Tibial artery (tissue), 4 donors: ENCODE data around the gene MKRN1.

Source experiments
- DNase-seq, 2 donors: peaks; one replicate each; pipeline ENCODE4 v3.0.0-alpha.2; 2019
- H3K27ac ChIP-seq, 2 donors: fragments of 200-600 bp; sonication (generic) in 1 of 2; 1 replicate in 1 of 2; 2 replicates in 1 of 2; pipeline ENCODE4 v1.5.1; 2018 to 2019; ENCODE audit warnings: mild to moderate bottlenecking in 1 of 2
- H3K27me3 ChIP-seq, 2 donors: fragments of 200-600 bp; sonication (generic) in 1 of 2; one replicate each; pipeline versions ENCODE4 v1.5.1 to v1.6.0; 2016 to 2019
- H3K36me3 ChIP-seq, 3 donors: fragments of 200-600 bp; sonication (generic) in 2 of 3; one replicate each; pipeline ENCODE4 v1.5.1; 2016 to 2019; ENCODE audit warnings: mild to moderate bottlenecking in 2 of 3
- H3K4me1 ChIP-seq, 4 donors: fragments of 200-600 bp; sonication (generic) in 2 of 4; 1 replicate in 3 of 4; 2 replicates in 1 of 4; pipeline ENCODE4 v1.5.1; 2016 to 2019
- H3K4me3 ChIP-seq, 2 donors: fragments of 200-600 bp; sonication (generic) in 1 of 2; 1 replicate in 1 of 2; 2 replicates in 1 of 2; pipeline ENCODE4 v1.5.1; 2018 to 2019; ENCODE audit warnings: mild to moderate bottlenecking in 2 of 2
- H3K9me3 ChIP-seq, 3 donors: fragments of 200-600 bp; sonication (generic) in 1 of 3; one replicate each; pipeline ENCODE4 v1.5.1; 2016 to 2019
- intact Hi-C: fragments of 100-400 bp; cut with DNase I; formaldehyde crosslinking; loops from one replicate; pipeline ENCODE4 v1.15.0; 2023; ENCODE audit warnings: low total_unique reads
- TF ChIP-seq, protein P1 (sequence below), 2 experiments: fragments of 200-600 bp in 1 of 2; fragments of 450-650 bp in 1 of 2; IDR thresholded peaks; one replicate each; pipeline ENCODE4 v1.5.1; 2017 to 2019; ENCODE audit warnings: antibody characterized with exemption in 2 of 2, mild to moderate bottlenecking in 1 of 2, moderate library complexity in 1 of 2

MKRN1 gene

DNA sequence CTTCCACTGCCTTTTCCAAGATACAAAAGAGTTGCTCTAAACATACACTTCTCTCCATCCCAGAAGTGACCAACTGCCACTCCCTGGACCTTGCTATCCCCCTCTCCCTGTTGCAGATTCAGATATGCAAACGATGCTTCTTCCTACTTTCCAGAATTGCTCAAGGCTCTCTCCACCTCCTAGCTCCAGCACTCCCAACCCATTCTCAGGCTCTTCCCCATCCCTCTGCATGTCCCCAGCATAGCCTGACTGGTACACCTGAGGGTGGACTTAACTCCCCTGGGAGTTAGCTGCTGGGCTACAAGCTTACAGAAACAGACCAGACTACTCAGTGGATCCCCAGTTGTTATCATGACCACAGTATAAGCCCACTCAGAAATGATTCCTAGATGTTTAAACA lies 27.6 kb downstream of the MKRN1 start:
- no peak overlapping the region for H3K4me3 ChIP-seq
- no peak overlapping the region for H3K27ac ChIP-seq
- H3K27me3 ChIP-seq, result no peaks in the 10 kb centered on the region
- DNase-seq, result no peak
- H3K4me1 ChIP-seq, result no peaks in the 10 kb centered on the region
- H3K36me3 ChIP-seq, result peaks cover 25 to 50% (median 44%) of the 10 kb centered on the region in 3 donors
- TF ChIP-seq, protein P1, sequence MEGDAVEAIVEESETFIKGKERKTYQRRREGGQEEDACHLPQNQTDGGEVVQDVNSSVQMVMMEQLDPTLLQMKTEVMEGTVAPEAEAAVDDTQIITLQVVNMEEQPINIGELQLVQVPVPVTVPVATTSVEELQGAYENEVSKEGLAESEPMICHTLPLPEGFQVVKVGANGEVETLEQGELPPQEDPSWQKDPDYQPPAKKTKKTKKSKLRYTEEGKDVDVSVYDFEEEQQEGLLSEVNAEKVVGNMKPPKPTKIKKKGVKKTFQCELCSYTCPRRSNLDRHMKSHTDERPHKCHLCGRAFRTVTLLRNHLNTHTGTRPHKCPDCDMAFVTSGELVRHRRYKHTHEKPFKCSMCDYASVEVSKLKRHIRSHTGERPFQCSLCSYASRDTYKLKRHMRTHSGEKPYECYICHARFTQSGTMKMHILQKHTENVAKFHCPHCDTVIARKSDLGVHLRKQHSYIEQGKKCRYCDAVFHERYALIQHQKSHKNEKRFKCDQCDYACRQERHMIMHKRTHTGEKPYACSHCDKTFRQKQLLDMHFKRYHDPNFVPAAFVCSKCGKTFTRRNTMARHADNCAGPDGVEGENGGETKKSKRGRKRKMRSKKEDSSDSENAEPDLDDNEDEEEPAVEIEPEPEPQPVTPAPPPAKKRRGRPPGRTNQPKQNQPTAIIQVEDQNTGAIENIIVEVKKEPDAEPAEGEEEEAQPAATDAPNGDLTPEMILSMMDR (IDR thresholded peaks at IDR 0.05), result no peak
- intact Hi-C loops, result no loop called here
- H3K9me3 ChIP-seq, result no peaks in the 10 kb centered on the region

DNA sequence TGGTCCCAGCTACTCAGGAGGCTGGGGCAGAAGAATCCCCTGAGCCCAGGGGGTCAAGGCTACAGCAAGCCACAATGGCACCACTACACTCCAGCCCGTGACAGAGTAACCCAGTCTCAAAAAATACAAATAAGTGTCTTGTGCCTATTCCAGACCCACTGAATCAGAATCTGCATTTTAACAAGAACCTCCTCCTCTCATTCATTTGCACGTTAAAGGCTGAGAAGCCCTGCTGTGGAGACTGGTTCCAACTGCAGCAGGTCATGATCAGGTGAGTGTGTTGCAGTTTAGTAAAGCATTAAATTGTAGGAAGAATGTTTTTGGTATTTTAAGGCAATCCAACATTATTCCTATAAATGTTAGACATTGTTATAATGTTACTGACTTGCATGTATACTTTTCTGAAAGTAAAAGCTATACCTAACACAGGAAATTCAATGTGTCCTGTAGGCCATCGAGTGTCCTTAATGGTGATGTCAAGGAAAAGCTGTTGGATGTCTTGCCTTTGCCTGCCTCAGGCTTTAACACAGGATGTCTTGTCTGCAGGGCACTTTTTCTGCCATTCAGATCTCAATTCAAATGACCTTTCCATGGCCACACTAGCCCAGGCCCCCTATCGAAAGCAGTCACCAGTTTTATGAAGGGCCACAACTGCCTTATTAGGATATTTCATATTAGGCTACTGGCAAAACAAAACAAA lies 30.4 kb downstream of the MKRN1 start:
- Histone ChIP-seq H3K4me1 (no peaks in the 10 kb centered on the region), H3K4me3 (no peak overlapping the region), H3K9me3 (no peaks in the 10 kb centered on the region), H3K27ac (no peak overlapping the region), H3K27me3 (no peaks in the 10 kb centered on the region), H3K36me3 (peaks cover 4 to 22% (median 17%) of the 10 kb centered on the region in 3 donors)
- intact Hi-C loops, result no loop called here
- TF ChIP-seq, protein P1 (IDR thresholded peaks at IDR 0.05), result no peak
- DNase-seq, result no peak

DNA sequence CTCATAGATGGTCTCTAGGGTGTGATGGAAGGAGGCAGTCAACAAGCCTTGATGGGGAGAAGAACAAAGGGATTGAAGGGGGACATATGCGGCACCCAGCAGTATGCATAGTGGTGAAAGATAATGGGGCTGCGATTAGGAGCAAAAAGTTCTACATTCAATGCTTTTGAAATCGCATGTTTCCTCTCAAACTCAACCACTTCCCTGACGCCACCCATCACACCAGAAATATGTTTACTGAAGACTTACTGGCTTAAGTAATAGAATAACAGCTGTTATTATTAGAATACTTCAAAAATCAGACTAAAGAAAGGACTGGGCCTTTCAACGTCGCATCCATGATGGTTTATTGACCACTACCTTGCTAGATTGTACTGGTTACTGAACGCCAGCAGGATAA lies 31.5 kb downstream of the MKRN1 start:
- H3K27ac ChIP-seq, result no peak overlapping the region
- TF ChIP-seq, protein P1 (IDR thresholded peaks at IDR 0.05), result no peak
- H3K4me1 ChIP-seq, result no peaks in the 10 kb centered on the region
- H3K4me3 ChIP-seq, result no peak overlapping the region
- intact Hi-C loops, result no loop called here
- no peaks in the 10 kb centered on the region for H3K27me3 ChIP-seq
- H3K36me3 ChIP-seq, result peaks cover 0 to 11% (median 7%) of the 10 kb centered on the region in 3 donors
- no peak for DNase-seq
- no peaks in the 10 kb centered on the region for H3K9me3 ChIP-seq

DNA sequence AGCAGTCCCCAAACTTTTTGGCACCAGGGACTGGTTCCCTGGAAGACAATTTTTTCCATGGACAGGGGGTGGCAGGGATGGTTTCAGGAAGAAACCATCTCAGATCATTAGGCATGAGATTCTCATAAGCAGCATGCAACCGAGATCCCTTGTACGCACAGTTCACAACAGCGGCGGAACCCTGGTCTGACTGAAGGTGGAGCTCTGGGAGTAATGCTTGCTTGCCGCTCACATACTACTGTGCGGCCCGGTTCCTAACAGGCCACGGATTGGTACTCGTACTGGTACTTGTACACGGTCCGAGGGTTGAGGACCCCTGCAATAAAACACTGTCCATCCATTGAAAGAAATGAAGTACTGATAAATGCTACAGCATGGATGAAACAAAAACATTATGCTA lies 32.8 kb downstream of the MKRN1 start:
- H3K27me3 ChIP-seq, result no peaks in the 10 kb centered on the region
- no peaks in the 10 kb centered on the region for H3K36me3 ChIP-seq
- no peak for DNase-seq
- TF ChIP-seq, protein P1 (IDR thresholded peaks at IDR 0.05), result no peak
- no peak overlapping the region for H3K27ac ChIP-seq
- H3K4me3 ChIP-seq, result no peak overlapping the region
- H3K4me1 ChIP-seq, result no peaks in the 10 kb centered on the region
- intact Hi-C loops, result no loop called here
- no peaks in the 10 kb centered on the region for H3K9me3 ChIP-seq

DNA sequence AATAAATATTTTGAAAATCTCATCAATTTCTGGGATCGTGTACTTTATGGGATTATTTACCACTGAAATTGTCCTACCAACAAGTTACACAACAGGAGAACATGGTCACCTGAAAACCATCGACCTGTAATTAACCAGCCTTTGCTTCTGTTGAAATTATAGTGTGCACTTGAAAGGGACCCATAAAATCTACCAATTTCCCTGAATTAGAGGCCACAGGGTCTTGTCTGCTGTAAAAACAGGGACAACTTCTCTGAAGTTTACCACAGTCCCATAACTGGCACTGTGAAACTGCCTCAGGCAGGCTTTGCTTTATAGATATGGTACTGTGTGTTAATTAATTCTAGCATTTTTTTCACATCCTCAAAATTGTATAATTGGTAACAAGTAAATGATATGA lies 37.8 kb downstream of the MKRN1 start:
- no peak overlapping the region for H3K4me3 ChIP-seq
- H3K27ac ChIP-seq, result no peak overlapping the region
- no peaks in the 10 kb centered on the region for H3K4me1 ChIP-seq
- no peaks in the 10 kb centered on the region for H3K27me3 ChIP-seq
- no peaks in the 10 kb centered on the region for H3K9me3 ChIP-seq
- intact Hi-C loops, result no loop called here
- TF ChIP-seq, protein P1 (IDR thresholded peaks at IDR 0.05), result no peak
- no peak for DNase-seq
- H3K36me3 ChIP-seq, result no peaks in the 10 kb centered on the region

DNA sequence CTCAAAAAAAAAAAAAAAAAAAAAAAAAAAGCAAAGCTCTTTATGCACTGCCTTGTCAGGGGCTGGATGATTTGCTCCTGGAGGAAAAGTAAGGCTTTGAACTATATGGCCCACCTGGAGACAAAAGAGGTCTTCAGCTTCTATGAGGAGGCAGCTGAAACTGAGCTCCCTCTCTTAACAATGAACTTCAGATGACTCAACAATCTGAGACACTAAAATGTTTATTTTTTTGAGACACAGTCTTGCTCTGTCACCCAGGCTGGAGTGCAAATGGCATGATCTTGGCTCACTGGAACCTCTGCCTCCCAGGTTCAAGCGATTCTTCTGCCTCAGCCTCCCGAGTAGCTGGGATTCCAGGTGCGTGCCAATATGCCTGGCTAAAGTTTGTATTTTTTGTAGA lies 38.7 kb downstream of the MKRN1 start:
- Histone ChIP-seq H3K36me3 (no peaks in the 10 kb centered on the region), H3K27me3 (no peaks in the 10 kb centered on the region), H3K27ac (no peak overlapping the region), H3K4me3 (no peak overlapping the region), H3K4me1 (no peaks in the 10 kb centered on the region), H3K9me3 (no peaks in the 10 kb centered on the region)
- DNase-seq, result no peak
- intact Hi-C loops, result no loop called here
- TF ChIP-seq, protein P1 (IDR thresholded peaks at IDR 0.05), result no peak
